Endothelial cell of umbilical vein (primary cell): ENCODE measurements around the gene H1-8.

ENCODE experiments used
- CTCF ChIP-seq, 2 donors: IDR thresholded peaks; 1 replicate in 1 of 2; 2 replicates in 1 of 2; pipeline ENCODE4 v1.5.1; 2011; ENCODE audit warnings: low read length in 2 of 2, mild to moderate bottlenecking in 2 of 2, moderate library complexity in 2 of 2, control low read depth in 1 of 2, inconsistent platforms in 1 of 2, low read depth in 1 of 2; ENCODE audit not compliant: insufficient read depth in 1 of 2; ENCODE audit errors: extremely low read depth in 1 of 2
- EZH2 ChIP-seq: IDR thresholded peaks from 2 replicates; pipeline ENCODE4 v1.6.1; 2012; ENCODE audit warnings: borderline replicate concordance, low read depth, mild to moderate bottlenecking, moderate library complexity, low read length, inconsistent platforms; ENCODE audit not compliant: severe bottlenecking
- FOS ChIP-seq: IDR thresholded peaks from 2 replicates; pipeline ENCODE4 v1.6.1; 2011; ENCODE audit warnings: mild to moderate bottlenecking, low read length, moderate library complexity, borderline replicate concordance; ENCODE audit not compliant: insufficient read depth
- POLR2A ChIP-seq: IDR thresholded peaks from 2 replicates; pipeline ENCODE4 v1.6.1; 2012; ENCODE audit warnings: low read depth, mild to moderate bottlenecking, control low read depth, low read length
- POLR2AphosphoS5 ChIP-seq: IDR thresholded peaks from 2 replicates; pipeline ENCODE4 v1.6.1; 2012; ENCODE audit warnings: low read depth, mild to moderate bottlenecking, control low read depth, low read length, moderate library complexity; ENCODE audit not compliant: insufficient read depth

GRCh38 chr3:129549006-129549800 is 6.2 kb downstream of the H1-8 start:
- TF ChIP-seq CTCF (IDR thresholded peaks at IDR 0.05; ENCODE audit: extremely low read depth in 1 of 2, insufficient read depth in 1 of 2, low read depth in 1 of 2, low read length in 2 of 2) (no peak), POLR2AphosphoS5 (no peak), EZH2 (no peak), FOS (peak; percentile 39), POLR2A (no peak)
